Activated CD8-positive, alpha-beta T cell treated with anti-CD3 and anti-CD28 coated beads, Interleukin-2, amount 10 ng/mL, durations not matched to agents 7 days and 5 days (primary cell): Measurements from ENCODE around the gene SYK. TPM values are rescaled to one million over a fixed set of nuclear protein-coding genes. Genes with fewer than 3 reads are reported as not detected.

Experiments used
- ATAC-seq: fragments of 150-1000 bp; cut with Tn5 transposase; one replicate; pipeline ENCODE4 v1.10.0; 2021; ENCODE audit warnings: moderate library complexity
- CTCF ChIA-PET: fragments of 350-600 bp; sonication (Branson Sonifier 250); formaldehyde crosslinking; loops from one replicate; lab custom pipeline; 2021; ENCODE audit warnings: antibody characterized with exemption; lab: Charles Lee
- POLR2A ChIA-PET: fragments of 350-600 bp; sonication (Branson Sonifier 250); formaldehyde crosslinking; loops from one replicate; lab custom pipeline; 2021; ENCODE audit warnings: antibody characterized with exemption; lab: Charles Lee
- DNase-seq: peaks from one replicate; pipeline ENCODE4 v3.0.0-alpha.2; 2020
- H3K27ac Mint-ChIP-seq: one replicate; pipeline ENCODE4 v1.8.0; 2021; ENCODE audit warnings: mild to moderate bottlenecking, mixed read lengths
- H3K27me3 Mint-ChIP-seq: one replicate; pipeline ENCODE4 v1.8.0; 2021; ENCODE audit warnings: low read depth, mixed read lengths
- H3K36me3 Mint-ChIP-seq: one replicate; pipeline ENCODE4 v1.8.0; 2021; ENCODE audit warnings: low read depth, mixed read lengths
- H3K4me1 Mint-ChIP-seq: one replicate; pipeline ENCODE4 v1.8.0; 2021; ENCODE audit warnings: low read depth, mixed read lengths
- H3K4me3 Mint-ChIP-seq: one replicate; pipeline ENCODE4 v1.8.0; 2021; ENCODE audit warnings: mild to moderate bottlenecking, mixed read lengths
- H3K9me3 Mint-ChIP-seq: one replicate; pipeline ENCODE4 v1.8.0; 2022; ENCODE audit warnings: mixed read lengths; ENCODE audit not compliant: insufficient read depth
- total RNA-seq, 2 experiments: library from RNA; stranded (reverse); gene quantifications; one replicate each; pipeline ENCODE4 v1.2.3, GENCODE V29; 2021

SYK gene
- total RNA-seq, 2 experiments from 2014 or later: 0.13 TPM

DNA sequence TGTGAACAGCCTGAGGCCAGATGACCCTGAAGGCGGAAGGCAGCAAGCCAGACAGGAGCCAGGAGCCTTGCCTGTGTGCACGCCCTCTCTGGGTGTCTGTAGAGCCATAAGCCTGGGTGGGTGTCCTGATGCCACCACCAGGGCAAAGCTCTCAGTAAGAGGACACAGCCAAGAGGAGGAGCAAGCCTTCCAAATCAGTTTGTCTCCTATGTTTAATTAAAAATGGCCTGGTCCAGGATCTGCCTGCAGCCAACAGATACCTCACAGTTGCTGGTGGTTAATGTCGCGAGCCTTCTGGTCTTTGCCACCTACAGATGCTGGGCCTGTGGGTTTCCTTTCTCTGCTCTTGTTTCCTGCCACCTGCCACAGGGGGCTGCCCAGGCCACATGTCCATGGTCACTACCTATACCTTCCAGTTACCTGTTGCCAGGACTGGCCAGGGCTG, 56.9 kb downstream of the SYK start:
- Mint-ChIP-seq H3K36me3 (no peaks in the 10 kb centered on the region), H3K4me3 (no peak overlapping the region), H3K4me1 (peaks cover 13% of the 10 kb centered on the region), H3K9me3 (no peaks in the 10 kb centered on the region), H3K27ac (no peak overlapping the region), H3K27me3 (peaks cover 28% of the 10 kb centered on the region)
- CTCF ChIA-PET: no interaction called here
- ATAC-seq (no peak), DNase-seq (no peak)
- POLR2A ChIA-PET: no interaction called here

DNA sequence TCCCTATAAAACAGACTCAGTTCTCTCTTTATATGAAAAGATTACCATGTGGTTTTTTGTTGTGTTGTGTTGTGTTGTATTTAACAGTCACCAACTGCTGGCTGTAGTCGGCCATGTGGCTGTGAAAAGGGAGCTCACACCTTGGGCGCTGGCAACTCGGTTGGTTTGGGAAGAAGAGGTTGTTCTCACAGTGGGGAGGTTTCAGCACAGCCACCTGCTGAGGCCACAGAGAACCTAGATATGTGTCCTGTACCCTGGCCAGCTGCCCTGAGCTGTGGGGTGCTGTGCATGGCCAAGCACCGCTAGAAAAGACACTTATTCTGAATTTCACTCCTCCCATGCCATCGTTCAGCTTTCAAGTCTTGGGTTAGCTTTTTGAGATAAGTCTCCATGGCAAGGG, 58.8 kb downstream of the SYK start:
- ChIA-PET CTCF (interaction anchor here (1.6 kb wide), 1 partner anchor 10 kb away, joined by 11 read pairs; no protein-coding TSS in a partner anchor), POLR2A (no interaction called here)
- Mint-ChIP-seq H3K36me3 (no peaks in the 10 kb centered on the region), H3K4me1 (peaks cover 23% of the 10 kb centered on the region), H3K27me3 (peaks cover 22% of the 10 kb centered on the region), H3K27ac (no peak overlapping the region), H3K4me3 (no peak overlapping the region), H3K9me3 (no peaks in the 10 kb centered on the region)
- no peak for ATAC-seq
- no peak for DNase-seq

DNA sequence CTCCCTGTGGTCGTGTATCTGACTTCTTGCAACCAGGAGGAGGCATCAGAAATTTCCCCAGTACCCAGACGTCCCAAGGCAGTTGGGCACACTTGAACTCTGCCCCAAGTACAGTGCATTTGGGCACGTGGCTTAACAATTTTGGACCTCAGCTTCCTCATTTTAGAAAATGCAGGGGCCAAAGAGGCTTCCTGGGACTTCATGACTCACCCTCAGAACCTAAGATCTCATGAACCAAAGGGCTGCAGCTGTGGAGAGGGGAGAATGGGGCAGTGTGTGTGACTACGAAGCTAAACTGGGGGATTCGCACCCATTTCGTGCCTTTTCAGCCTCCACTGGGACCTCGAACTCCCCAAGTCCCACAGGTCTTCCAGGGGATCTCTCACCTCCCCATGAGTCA, 59.2 kb downstream of the SYK start:
- DNase-seq: no peak
- POLR2A ChIA-PET: no interaction called here
- no peak overlapping the region for H3K27ac Mint-ChIP-seq
- no peak for ATAC-seq
- H3K27me3 Mint-ChIP-seq: peaks cover 19% of the 10 kb centered on the region
- peaks cover 23% of the 10 kb centered on the region for H3K4me1 Mint-ChIP-seq
- H3K4me3 Mint-ChIP-seq: no peak overlapping the region
- H3K9me3 Mint-ChIP-seq: no peaks in the 10 kb centered on the region
- no peaks in the 10 kb centered on the region for H3K36me3 Mint-ChIP-seq
- CTCF ChIA-PET: interaction anchor here (1.6 kb wide), 1 partner anchor 10 kb away, joined by 11 read pairs; no protein-coding TSS in a partner anchor

DNA sequence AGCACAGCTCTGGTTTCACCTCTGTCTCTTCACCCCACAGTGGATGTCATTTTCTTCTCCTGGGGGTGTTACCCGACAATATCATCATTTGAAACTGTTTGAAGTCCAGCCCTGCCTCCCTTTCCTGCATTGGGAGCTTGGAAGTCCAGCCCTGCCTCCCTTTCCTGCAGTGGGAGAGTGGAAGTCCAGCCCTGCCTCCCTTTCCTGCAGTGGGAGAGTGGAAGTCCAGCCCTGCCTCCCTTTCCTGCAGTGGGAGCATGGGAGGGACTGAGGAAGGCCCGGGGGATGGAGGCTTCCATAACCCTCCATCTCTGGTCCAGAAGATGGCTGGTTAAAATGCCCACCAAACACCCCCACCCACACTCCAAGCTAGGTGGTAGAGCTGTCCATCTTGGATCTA, 59.8 kb downstream of the SYK start:
- no peaks in the 10 kb centered on the region for H3K9me3 Mint-ChIP-seq
- no peak overlapping the region for H3K4me3 Mint-ChIP-seq
- peaks cover 23% of the 10 kb centered on the region for H3K4me1 Mint-ChIP-seq
- DNase-seq (no peak), ATAC-seq (no peak)
- H3K36me3 Mint-ChIP-seq: no peaks in the 10 kb centered on the region
- H3K27me3 Mint-ChIP-seq: peaks cover 16% of the 10 kb centered on the region
- POLR2A ChIA-PET: no interaction called here
- H3K27ac Mint-ChIP-seq: no peak overlapping the region
- CTCF ChIA-PET: interaction anchor here (1.6 kb wide), 1 partner anchor 9 kb away, joined by 11 read pairs; no protein-coding TSS in a partner anchor

DNA sequence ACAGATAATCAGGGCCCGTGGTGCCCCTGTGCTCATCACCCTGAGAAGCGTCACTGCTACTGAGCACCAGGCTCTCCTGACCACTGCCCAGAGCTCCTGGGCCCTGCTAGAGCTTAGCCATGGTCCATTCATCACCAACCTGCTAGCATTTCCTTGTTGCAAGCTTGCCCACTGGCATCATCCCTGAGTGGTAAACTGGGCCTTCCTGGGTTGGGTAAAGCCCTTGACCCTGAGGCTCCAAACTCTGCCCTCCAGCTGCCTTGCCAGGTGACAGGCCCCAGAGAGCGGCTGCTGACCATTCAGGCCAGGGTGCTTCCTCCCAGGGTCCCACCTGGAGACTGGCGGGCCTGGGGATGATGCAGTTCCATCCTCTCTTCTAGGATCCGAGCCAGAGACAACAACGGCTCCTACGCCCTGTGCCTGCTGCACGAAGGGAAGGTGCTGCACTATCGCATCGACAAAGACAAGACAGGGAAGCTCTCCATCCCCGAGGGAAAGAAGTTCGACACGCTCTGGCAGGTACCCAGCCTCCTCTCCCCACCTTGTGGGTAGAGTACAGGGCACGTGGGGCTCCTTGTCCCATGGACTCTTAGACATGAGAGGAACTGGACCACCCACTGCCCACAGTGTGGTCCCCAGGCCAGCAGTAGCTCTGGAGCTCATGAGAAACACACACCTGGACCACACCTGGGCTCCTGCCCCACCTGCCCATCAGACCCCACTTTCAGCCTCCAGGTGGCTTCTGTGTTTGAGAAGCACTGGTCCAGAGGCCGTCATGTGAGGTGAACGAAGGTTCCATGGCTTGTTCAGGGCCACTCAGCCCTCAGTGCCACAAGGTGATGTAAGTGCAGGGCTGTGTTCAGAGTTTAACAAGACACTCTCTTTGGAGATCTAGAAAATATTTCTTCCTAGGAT, 60.5 kb downstream of the SYK start:
- H3K27me3 Mint-ChIP-seq: peaks cover 10% of the 10 kb centered on the region
- H3K27ac Mint-ChIP-seq: no peak overlapping the region
- DNase-seq (no peak), ATAC-seq (no peak)
- H3K36me3 Mint-ChIP-seq: no peaks in the 10 kb centered on the region
- H3K9me3 Mint-ChIP-seq: no peaks in the 10 kb centered on the region
- H3K4me3 Mint-ChIP-seq: no peak overlapping the region
- ChIA-PET POLR2A (no interaction called here), CTCF (interaction anchor here (0.6 kb wide), 1 partner anchor 8 kb away, joined by 3 read pairs; no protein-coding TSS in a partner anchor)
- peaks cover 23% of the 10 kb centered on the region for H3K4me1 Mint-ChIP-seq

DNA sequence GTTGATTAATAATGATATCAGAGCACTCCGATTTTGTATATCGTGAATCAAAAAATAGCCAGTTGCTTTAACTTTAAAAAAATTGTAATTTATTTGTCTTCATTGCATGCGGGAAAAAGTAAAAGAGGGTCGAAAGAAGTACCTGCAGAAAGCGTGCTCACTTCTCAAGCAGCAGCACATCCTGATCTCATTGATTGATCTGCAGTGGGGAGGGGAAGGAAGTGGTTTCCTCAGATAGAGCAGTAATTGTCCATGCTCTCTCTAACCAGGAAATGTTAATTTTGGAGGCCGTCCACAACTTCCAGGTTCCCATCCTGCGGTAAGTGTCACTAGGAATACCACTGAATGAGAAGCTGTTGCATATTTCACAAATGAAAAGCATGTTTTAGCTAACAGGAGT, 63.2 kb downstream of the SYK start:
- H3K9me3 Mint-ChIP-seq: no peaks in the 10 kb centered on the region
- peaks cover 10% of the 10 kb centered on the region for H3K4me1 Mint-ChIP-seq
- ATAC-seq (no peak), DNase-seq (no peak)
- CTCF ChIA-PET: no interaction called here
- no peaks in the 10 kb centered on the region for H3K36me3 Mint-ChIP-seq
- H3K27me3 Mint-ChIP-seq: peaks cover 2% of the 10 kb centered on the region
- no peak overlapping the region for H3K27ac Mint-ChIP-seq
- POLR2A ChIA-PET: no interaction called here
- H3K4me3 Mint-ChIP-seq: no peak overlapping the region

DNA sequence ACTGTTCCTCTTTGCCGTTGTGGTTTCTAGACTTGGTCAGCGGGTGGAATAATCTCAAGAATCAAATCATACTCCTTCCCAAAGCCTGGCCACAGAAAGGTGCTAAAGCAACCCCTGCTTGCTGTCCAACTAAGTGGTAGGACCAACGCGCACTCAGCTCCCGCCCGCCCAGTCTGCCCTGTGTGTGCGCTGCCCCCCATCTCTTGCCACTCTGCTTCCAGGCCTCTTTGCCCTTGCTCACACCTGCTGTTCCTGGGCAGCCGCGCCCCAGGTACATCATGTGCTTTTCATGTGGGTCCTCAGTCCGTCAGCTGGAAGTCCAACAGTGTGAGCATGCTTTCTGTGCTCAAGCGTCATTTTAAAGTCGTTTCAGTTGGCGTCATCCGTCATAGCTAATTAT, 65.5 kb downstream of the SYK start:
- Mint-ChIP-seq H3K27ac (no peak overlapping the region), H3K4me1 (peaks cover 10% of the 10 kb centered on the region), H3K9me3 (no peaks in the 10 kb centered on the region), H3K36me3 (no peaks in the 10 kb centered on the region), H3K27me3 (peaks cover 2% of the 10 kb centered on the region), H3K4me3 (no peak overlapping the region)
- no peak for ATAC-seq
- POLR2A ChIA-PET: no interaction called here
- CTCF ChIA-PET: interaction anchor here (2.0 kb wide), 1 partner anchor 81 kb away, joined by 5 read pairs; no protein-coding TSS in a partner anchor
- DNase-seq: peak; percentile 12

DNA sequence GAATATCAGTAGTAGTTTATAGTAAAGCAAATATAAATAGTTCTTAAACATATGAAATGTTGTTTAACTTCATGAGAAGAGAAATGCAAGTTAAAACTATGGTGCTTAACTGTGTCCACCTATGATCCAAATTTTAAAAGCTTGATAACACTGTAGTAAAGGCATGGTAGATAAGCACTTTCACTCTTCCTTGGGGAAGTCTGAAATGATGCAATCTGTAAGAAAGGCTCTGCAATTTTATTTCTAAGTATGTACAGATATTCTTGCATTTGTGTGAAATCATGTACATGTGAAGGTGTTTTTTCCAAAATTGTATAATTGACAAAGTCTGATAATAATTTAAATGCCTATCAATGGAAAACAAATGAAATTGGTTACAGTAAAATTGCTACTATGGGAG, 66.9 kb downstream of the SYK start:
- POLR2A ChIA-PET: no interaction called here
- H3K4me1 Mint-ChIP-seq: peaks cover 10% of the 10 kb centered on the region
- ATAC-seq: no peak
- H3K9me3 Mint-ChIP-seq: no peaks in the 10 kb centered on the region
- CTCF ChIA-PET: interaction anchor here (0.6 kb wide), 1 partner anchor 649 kb away, joined by 3 read pairs; no protein-coding TSS in a partner anchor
- no peak overlapping the region for H3K4me3 Mint-ChIP-seq
- no peak overlapping the region for H3K27ac Mint-ChIP-seq
- H3K27me3 Mint-ChIP-seq: peaks cover 4% of the 10 kb centered on the region
- H3K36me3 Mint-ChIP-seq: no peaks in the 10 kb centered on the region
- no peak for DNase-seq

DNA sequence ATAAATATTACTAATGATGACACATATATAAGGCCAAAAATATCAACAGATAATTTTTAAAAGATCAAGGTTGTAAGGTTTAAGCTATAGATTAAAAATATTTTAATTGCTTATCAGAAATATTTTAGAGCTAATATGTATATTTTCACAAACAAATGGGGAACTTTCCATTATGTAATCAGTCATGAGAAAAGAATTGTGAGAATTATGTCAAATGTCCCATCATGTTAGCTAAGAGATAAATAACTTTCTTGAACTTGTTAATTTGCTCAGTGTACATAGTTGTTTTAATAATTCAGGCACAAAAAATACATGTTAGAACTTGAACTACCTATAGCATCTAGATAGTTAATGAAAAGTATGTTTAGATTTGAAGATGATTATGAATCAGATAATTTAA, 67.7 kb downstream of the SYK start:
- peaks cover 6% of the 10 kb centered on the region for H3K4me1 Mint-ChIP-seq

DNA sequence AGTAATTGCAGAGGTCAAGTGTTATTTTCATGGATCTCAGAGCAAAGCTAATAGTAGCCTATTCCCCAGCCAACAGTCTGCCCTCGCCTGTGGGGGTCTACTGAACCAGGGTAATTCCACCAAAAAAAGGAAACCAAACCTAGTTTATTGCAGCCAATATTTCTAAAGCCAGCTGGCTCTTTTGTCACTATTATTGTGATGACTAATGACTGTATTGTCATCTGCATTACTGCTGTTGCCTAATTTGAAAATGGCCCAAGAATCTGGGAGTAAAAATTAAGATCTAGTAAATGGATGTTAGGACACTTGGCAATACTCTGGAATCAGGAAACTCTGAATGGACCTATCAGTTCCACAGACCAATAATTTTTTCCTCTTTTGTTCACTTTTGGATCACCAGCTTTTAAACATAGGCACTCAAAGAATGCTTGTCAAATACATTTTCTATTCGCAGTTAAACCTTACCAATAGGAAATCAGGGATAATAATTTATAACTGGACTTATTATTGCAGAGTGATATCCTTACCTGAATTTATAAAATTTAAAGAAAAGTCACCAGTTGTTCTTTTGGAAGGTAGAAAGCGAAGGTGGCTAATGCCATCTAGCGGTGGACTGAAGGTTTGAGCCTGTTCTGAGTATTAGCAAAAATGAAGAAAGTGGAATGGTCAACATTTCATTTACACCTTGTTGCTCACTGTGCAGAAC, 69.2 kb downstream of the SYK start:
- no peak overlapping the region for H3K4me3 Mint-ChIP-seq
- no peaks in the 10 kb centered on the region for H3K9me3 Mint-ChIP-seq
- ChIA-PET POLR2A (no interaction called here), CTCF (interaction anchor here (0.7 to 1.4 kb wide), 7 partner anchors 8 to 857 kb away, joined by 3 to 11 read pairs (median 3); no protein-coding TSS in a partner anchor)
- ATAC-seq (no peak), DNase-seq (peak; percentile 66)
- no peak overlapping the region for H3K27ac Mint-ChIP-seq
- H3K36me3 Mint-ChIP-seq: no peaks in the 10 kb centered on the region
- peaks cover 5% of the 10 kb centered on the region for H3K27me3 Mint-ChIP-seq
- H3K4me1 Mint-ChIP-seq: no peaks in the 10 kb centered on the region

More for the DNA sequence above, 67.7 kb downstream of the SYK start:
- no peak for DNase-seq
- no peak overlapping the region for H3K4me3 Mint-ChIP-seq
- ChIA-PET CTCF (interaction anchor here (1.3 to 1.4 kb wide), 2 partner anchors 727 to 1271 kb away, joined by 4 to 5 read pairs; no protein-coding TSS in a partner anchor), POLR2A (no interaction called here)
- H3K27ac Mint-ChIP-seq: no peak overlapping the region
- ATAC-seq: no peak
- no peaks in the 10 kb centered on the region for H3K36me3 Mint-ChIP-seq
- H3K27me3 Mint-ChIP-seq: peaks cover 5% of the 10 kb centered on the region
- H3K9me3 Mint-ChIP-seq: no peaks in the 10 kb centered on the region

DNA sequence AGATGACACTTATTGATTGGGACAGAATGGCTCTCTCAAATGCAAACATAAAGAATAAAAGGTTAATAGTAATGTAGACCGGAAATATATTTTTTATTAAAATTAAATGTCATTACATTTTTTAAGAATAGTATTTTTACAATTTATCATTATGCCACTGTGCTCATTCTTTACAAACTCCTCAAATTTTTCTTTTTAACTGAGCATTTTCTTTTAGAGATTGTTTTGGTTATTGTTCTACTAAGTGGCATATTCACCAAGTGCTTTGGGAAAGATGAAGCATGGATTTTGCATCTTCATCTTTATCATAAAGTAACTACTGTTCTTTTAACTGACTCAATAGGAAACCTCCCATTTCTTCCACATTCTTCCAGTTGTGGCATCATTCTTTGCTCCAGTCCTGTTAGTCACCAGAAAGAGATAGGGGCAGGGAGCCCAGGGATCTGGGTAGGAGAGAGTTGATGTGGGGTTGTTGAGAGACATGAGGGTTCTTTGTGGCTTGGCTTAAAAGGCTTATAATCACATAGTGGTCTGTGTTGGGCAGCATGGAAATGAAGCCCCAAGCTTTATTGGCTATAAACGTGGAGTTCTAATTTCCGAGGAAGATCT, 69.8 kb downstream of the SYK start:
- Mint-ChIP-seq H3K4me3 (no peak overlapping the region), H3K27ac (no peak overlapping the region), H3K36me3 (no peaks in the 10 kb centered on the region), H3K9me3 (no peaks in the 10 kb centered on the region), H3K4me1 (no peaks in the 10 kb centered on the region), H3K27me3 (peaks cover 5% of the 10 kb centered on the region)
- ATAC-seq (no peak), DNase-seq (no peak)
- ChIA-PET POLR2A (no interaction called here), CTCF (interaction anchor here (0.6 to 1.4 kb wide), 3 partner anchors 11 to 1114 kb away, joined by 3 to 11 read pairs (median 3); no protein-coding TSS in a partner anchor)
